Left colon (tissue), 2 donors: Measurements from ENCODE around the gene KIAA1191. TPM values are rescaled to one million over a fixed set of nuclear protein-coding genes. Genes with fewer than 3 reads are reported as not detected.
"Not testable (repeated sequence)": the region's sequence is repeated elsewhere in the genome, so short reads cannot be mapped to it uniquely, and the experiment has no call there.

Source experiments
- ATAC-seq: fragments of 200-7000 bp; cut with Tn5 transposase; one replicate; pipeline ENCODE4 v1.9.1; 2020; ENCODE audit warnings: mild to moderate bottlenecking, moderate library complexity
- DNase-seq, 2 donors: peaks; one replicate each; pipeline ENCODE4 v3.0.0-alpha.2; 2020
- intact Hi-C, 2 donors: fragments of 100-400 bp; cut with DNase I in 1 of 2; cut with micrococcal nuclease in 1 of 2; formaldehyde crosslinking; loops; one replicate each; pipeline versions ENCODE4 v1.11.2 to v1.14.0; 2022; cut with DNase I, micrococcal nuclease
- long read RNA-seq: library from polyadenylated mRNA; unstranded; transcript quantifications from one replicate; pipeline ENCODE4 v2.0.0, GENCODE V29; 2021
- total RNA-seq, 2 donors: library from RNA; stranded (reverse); fragmentation: NEBNext Ultra II Directional; extraction: Animal tissue kit (Norgen Biotek cat#: 25700); gene quantifications; one replicate each; pipeline ENCODE4 v1.2.1, GENCODE V29; 2021
- donor health status: DM: no; HTN: no; CAD: no.
- donor health status: DM: yes; HTN: yes; CAD: no.

KIAA1191 gene, protein sequence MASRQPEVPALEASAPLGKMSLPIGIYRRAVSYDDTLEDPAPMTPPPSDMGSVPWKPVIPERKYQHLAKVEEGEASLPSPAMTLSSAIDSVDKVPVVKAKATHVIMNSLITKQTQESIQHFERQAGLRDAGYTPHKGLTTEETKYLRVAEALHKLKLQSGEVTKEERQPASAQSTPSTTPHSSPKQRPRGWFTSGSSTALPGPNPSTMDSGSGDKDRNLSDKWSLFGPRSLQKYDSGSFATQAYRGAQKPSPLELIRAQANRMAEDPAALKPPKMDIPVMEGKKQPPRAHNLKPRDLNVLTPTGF
- 10 to 100 TPM; 83.4 to 93.5 TPM for total RNA-seq
- long read RNA-seq, transcript KIAA1191-201 (9 exons, 2,991 nt): major isoform, 33 of 72 reads
- long read RNA-seq, partial matches to known transcripts: 4 of 72 reads
- long read RNA-seq, other reads (novel, unspliced or antisense): 29 of 72 reads

DNA sequence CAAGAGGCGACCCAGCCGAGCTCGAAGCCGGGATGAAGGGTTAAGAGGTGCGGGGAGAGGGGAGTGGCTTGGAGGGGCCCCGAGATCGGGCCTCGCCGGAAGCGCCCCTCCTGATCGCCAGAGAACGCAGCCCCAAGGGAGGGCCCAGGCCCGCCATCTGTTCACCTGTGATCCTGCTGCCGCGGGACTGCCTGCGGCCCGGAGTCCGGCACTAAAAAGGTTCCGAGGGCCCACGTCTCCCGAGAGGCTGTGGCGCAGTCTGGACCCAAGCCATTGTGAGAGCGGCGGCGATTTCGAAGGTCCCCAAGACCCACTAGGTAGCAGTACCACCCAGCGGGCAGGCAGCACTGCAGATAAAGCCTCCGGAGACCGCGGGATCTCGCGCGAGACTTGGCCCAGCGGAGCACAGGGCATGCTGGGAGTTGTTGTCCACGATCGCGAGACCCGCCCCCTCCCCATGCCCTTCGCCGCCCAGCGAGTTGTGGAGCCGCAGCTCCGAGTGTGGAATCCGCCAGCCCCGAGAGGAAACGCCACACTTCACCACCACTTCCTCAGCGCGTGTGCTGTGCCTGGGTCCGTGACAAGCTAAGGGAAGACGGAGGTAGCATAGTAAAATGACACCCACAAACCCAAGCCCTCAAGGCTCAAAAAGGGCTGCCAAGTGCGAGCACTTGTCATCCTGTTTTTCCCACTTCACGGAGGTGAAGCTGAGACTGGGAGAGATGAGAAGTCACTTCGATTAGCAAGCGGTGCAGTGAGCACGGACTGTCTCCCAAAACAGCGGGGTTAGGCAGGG lies at the start of gene KIAA1191:
TSS of gene KIAA1191 (minus strand) at position 328 of the 796 bp plus-strand sequence. CDS start 2,256 bp downstream, outside the sequence.
- intact Hi-C loops: no loop called here
- peak; percentile 96 to 97 for DNase-seq
- peak; percentile 98 for ATAC-seq

- intact Hi-C loops: loop anchor here in 1 of 2 donors (10.0 kb wide), 1 partner anchor 234 kb away; the partner anchor contains the start of gene TSPAN17
- no peak for ATAC-seq
- no peak for DNase-seq
Measured at GRCh38 chr5:176410486-176411180, 49.1 kb upstream of the KIAA1191 start.

- ATAC-seq (no peak), DNase-seq (no peak)
- intact Hi-C loops: loop anchor here in 1 of 2 donors (10.0 kb wide), 1 partner anchor 235 kb away; the partner anchor contains the start of gene TSPAN17
Measured at GRCh38 chr5:176409765-176410164, 48.2 kb upstream of the KIAA1191 start.

DNA sequence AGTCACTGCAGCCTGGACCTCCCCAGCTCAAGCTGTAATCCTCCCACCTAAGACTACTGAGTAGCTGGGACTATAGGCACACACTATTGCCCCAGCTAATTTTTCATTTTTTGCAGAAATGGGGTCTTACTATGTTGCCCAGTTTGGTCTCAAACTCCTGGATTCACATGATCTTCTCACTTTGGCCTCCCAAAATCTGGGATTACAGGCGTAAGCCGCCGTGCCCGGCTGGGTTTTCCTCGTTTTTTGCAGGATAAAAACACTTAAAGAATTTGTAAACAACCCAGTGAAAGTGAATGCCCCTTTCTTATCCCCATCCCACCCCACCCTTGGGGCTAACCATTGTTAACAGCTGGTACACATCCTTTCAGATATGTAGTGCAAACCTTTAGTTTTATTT lies 47.0 kb upstream of the KIAA1191 start:
- intact Hi-C loops: no loop called here
- no peak for ATAC-seq

DNA sequence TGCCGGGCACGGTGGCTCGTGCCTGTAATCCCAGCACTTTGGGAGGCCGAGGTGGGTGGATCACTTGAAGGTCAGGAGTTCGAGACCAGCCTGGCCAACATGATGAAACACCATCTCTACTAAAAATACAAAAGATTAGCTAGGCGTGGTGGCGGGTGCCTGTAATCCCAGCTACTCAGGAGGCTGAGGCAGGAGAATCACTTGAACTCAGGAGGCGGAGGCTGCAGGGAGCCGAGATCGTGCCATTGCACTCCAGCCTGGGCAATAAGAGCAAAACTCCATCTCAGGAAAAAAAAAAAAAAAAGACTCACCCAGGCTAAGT lies 46.6 kb upstream of the KIAA1191 start:
- DNase-seq: peak in 1 of 2 donors; percentile 2
- ATAC-seq, intact Hi-C loops: not testable (repeated sequence)

More for the DNA sequence above, 47.0 kb upstream of the KIAA1191 start:
- no peak for DNase-seq

DNA sequence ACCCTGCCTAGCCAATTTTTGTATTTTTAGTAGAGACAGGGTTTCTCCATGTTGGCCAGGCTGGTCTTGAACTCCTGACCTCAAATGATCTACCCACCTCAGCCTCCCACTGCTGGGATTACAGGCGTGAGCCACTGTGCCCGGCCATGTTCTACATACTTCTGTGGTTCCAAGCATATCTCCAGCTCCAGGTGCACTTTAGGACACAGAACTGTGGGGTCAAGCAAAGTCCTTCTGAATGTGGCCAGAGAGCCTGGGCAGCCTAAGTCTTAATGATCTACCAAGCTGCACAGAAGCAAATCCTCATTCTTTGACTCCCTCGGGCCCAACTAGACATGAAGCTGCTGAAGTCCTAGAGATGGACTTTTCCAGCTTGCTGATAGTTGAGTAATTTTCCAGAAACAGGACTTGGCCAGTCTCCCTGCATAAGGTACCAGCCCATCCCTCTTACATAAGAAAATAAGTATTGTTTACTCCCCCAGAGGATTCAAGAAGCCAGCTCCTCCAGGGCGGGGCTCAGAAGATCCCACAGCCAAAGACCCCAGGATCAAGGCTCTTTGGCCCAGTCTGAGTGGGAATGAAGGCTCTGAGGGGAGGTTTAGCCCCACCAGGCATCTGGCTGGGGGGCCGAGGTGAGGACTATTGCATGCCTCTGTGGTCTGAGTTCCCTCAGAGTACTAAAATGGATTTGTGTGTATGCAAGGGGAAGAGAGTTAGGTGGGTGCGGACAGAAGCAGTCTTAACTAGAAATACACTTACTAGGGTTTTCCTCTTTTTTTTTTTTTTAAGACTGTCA lies 46.1 kb upstream of the KIAA1191 start:
- DNase-seq (peak in 1 of 2 donors; percentile 2), ATAC-seq (no peak)
- intact Hi-C loops: no loop called here

DNA sequence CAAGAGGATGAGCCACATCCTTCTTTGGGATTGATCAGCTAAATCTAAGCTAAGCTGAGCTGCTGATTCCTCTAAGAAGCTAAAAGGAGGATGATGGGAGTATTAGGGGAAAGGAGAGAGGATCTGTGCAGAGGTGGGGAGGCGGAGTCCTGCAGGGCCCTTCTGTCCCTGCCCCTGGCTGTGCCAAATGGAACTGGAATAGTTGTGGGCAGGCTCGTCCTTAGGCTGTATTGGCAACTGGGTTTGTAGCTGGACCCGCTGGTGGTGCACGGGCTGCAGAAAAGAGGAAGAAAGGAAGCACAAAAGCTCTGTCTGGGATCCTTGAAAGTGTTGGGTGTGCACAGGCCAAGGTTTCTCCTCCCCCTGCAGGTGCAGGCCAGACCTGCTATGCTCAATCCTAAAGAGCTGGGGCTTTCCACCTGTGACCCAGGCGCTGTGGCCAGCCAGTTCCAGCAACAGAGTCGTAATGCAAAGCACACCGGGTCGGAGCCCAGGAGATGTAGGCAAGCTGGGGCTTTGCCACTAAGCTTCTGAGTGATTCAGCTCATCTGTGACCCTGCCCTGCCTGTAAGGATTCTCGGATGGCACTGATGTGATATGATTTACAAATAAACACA lies 45.0 kb upstream of the KIAA1191 start:
- DNase-seq (peak in 1 of 2 donors; percentile 39), ATAC-seq (peak; percentile 3)
- intact Hi-C loops: no loop called here

DNA sequence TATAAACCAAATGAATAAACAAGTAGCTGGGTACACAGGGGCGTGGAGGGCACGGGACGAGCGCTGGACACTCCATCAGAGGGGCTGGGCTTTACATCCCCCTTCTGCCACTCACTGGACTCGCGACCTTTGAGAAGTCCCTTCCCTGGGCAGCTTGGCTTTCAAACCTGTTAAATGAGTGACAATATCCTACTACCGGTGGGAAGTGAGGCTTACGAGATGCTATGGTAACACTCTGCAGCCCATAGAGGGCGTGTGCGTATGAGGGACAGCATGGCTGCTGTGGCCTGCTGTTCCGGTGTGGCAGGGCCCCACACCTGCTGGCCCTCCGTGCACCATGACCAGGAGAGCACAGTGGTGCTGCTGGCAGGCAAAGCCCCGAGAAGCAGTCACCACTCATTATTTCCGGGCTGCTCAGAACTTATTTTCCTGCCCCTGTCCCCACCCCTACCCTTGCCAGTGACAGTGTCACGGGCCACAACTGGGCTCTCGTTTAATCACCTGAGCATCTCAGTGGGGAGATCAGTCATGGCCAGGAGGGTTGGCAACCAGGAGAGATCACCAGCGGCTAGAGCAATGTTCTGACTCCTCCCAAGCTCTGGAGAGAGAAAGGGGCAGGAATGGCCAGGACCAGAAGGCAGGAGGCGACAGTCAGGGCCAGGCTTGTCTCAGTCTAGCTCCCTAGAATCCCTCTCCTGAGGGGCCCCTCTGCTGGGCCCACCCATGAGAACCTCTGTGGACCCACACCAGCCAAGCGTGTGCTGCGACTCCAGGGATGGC lies 44.3 kb upstream of the KIAA1191 start:
- DNase-seq (peak; percentile 61 to 62), ATAC-seq (peak; percentile 53)
- intact Hi-C loops: no loop called here

DNA sequence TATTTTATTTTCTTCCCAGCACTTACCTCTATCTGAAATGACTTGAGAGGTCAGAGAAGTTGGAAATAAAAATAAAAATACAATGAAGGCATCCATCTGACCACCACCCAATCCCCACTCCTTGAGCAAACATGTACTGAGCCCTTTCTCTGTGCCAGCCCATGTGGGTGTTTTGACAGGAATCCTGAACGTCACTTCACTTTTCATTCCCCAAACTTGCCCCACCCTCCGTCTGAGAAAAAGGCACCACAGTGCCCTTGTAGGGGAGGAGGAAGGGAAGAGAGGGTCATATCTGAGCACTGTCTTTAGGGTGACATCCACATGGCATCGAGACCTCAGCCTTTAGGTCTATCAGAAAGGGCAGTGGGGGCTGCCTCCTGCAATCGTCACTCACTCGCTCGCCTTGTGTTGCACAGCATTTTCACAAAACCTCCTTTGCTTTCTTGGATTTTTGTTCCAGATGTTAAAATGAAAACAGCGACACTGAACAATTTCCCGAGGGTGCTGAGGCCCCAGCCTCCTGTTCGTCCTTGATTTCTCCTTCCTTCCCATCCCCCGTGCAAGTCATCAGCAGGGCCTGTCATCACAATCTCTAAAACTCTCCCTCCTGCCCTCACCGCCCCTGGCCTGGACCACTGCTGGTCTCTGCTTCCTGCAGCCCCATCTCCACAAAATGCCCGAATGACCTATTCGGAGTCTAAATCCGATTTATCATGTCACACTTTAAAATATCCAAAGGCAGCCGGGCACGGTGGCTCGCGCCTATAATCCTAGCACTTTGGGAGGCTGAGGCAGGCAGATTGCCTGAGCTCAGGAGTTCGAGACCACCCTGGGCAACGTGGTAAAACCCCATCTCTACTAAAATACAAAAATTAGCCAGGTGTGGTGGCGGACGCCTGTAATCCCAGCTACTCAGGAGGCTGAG lies 40.0 kb upstream of the KIAA1191 start:
- ATAC-seq: no peak
- DNase-seq: peak in 1 of 2 donors; percentile 8
- intact Hi-C loops: no loop called here

DNA sequence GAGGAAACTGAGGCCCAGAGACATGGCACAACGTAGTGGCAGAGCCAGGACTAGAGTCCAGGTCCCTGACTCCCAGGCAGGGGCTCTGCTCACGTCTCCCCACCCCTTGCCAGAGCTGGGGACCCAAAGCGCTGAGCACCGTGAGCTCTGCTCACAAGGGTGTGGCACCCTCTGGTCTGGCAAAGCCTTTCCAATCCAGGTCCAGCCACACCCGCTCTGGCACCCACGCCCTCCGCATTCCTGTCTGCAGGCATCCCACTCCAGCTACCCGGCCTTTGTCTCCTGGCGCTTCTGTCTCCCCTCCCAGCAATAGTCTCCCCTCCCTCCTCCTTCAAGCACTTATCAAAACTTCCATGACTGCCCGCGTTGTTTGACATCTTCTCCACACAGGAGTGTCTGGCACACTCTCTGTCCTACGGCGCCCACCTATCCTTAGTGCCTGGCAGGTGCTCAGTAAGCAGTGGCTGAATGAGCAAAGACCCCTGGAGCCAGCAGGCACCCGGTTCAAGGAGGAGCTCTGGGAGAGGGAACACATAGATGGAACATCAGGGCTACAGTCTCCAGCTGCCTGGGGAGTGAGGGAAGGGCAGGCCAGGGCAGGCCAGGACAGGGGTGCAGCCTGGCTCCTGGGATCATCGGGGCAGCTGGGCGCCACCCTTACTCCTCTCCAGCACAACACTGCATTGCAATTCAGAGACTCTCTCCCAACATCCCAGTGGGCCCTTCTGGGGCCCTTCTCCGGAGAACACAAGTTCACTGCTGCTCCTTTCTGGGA lies 39.0 kb upstream of the KIAA1191 start:
- ATAC-seq: peak; percentile 69
- intact Hi-C loops: no loop called here
- DNase-seq: peak; percentile 85 to 93

- DNase-seq: no peak
- intact Hi-C loops: no loop called here
Measured at GRCh38 chr5:176397736-176398420, 36.3 kb upstream of the KIAA1191 start.

DNA sequence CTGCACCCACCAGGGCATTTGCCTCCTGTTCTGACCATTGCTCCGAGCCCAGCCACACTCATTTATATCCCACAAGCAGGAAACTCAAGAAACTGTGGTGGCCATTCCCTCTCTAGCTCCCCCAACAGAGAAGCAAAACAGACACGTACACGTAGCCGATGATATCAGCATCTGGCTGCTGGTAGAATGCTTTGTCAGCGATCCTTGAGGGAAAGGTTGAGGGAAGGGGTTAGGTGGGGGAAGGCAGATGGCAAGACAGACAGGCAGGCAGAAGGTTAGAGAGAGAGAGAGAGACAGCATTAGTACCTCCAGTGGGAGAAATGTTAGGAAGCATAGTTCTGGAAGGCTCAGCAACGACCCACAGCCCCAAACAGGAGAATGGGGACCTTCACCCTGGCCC lies 34.8 kb upstream of the KIAA1191 start:
- DNase-seq (no peak), ATAC-seq (no peak)
- intact Hi-C loops: no loop called here

More at GRCh38 chr5:176397736-176398420, 36.3 kb upstream of the KIAA1191 start:
- no peak for ATAC-seq

DNA sequence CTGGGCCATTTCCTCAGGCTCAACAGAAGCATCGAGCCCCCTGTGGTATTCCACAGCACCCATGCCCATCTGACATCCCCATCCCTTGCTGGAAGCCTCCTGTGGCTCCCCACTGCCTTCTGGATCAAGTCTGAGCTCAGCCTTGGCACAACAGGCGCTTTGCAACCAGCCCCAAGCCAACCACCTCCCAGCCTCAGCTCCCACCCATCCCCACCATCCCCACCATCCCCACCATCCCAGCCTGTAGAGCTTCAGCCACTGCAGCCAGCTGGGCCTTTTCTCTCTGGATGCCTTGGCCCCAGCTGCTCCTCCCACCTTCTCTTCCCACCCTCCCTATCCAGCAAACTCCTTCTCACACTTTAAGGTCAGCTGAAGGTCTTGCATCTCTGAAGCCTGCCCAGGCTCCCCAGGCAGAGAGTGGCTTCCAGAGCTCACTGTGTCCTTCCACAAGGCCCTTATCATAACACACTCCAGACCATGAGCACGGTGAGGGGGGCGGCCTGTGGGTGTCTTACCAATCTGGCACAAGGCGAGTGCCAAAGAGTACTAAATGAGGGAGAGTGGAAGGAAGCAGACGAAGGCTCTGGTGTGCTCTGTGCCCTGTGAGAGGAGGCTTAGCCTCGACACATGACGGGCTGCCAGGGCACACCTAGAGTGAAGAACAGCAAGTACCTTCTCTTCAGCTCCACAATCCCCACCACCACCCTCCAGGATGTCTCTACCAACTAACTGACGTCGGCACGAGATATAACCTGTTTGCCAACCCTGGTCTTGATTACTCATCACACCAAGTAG lies 33.5 kb upstream of the KIAA1191 start:
- DNase-seq: no peak
- ATAC-seq: no peak
- intact Hi-C loops: no loop called here

GRCh38 chr5:176394096-176394495 lies 32.5 kb upstream of the KIAA1191 start:
- intact Hi-C loops: no loop called here
- DNase-seq: no peak
- no peak for ATAC-seq
